Ectodermal cell (in vitro differentiated cells): Measurements from ENCODE around the gene PLA2G12B.

Experiments
- H3K27ac ChIP-seq: 2 replicates; pipeline ENCODE4 v1.7.0; 2013; ENCODE audit warnings: mild to moderate bottlenecking, low read depth, low read length; ENCODE audit not compliant: insufficient read depth, poor library complexity, severe bottlenecking
- H3K27me3 ChIP-seq: 2 replicates; pipeline ENCODE4 v1.7.0; 2013; ENCODE audit warnings: mild to moderate bottlenecking, low read length; ENCODE audit not compliant: insufficient read depth, control insufficient read depth, poor library complexity, severe bottlenecking
- H3K36me3 ChIP-seq: one replicate; pipeline ENCODE4 v1.7.0; 2013; ENCODE audit warnings: low read length; ENCODE audit not compliant: control insufficient read depth, insufficient read depth
- H3K4me1 ChIP-seq: one replicate; pipeline ENCODE4 v1.7.0; 2013; ENCODE audit warnings: low read length; ENCODE audit not compliant: control insufficient read depth, insufficient read depth
- H3K4me3 ChIP-seq: 2 replicates; pipeline ENCODE4 v1.7.0; 2013; ENCODE audit warnings: low read depth, low read length, control low read depth; ENCODE audit not compliant: insufficient read depth
- H3K9me3 ChIP-seq: 2 replicates; pipeline ENCODE4 v1.7.0; 2013; ENCODE audit warnings: mild to moderate bottlenecking, low read length, moderate library complexity; ENCODE audit not compliant: control insufficient read depth
- WGBS, 2 experiments: methylation state at CpG; one replicate each; pipeline ENCODE4 v1.1.7; 2013; ENCODE audit warnings: missing lambda C conversion rate in 2 of 2; 5-methylcytosine and 5-hydroxymethylcytosine counted together

PLA2G12B gene

GRCh38 chr10:72979709-72980108 lies 25.1 kb upstream of the PLA2G12B start:
- Histone ChIP-seq H3K36me3 (no peaks in the 10 kb centered on the region), H3K4me3 (no peak overlapping the region), H3K27me3 (no peaks in the 10 kb centered on the region), H3K27ac (no peak overlapping the region), H3K4me1 (no peaks in the 10 kb centered on the region), H3K9me3 (peaks cover 3% of the 10 kb centered on the region)

- Histone ChIP-seq H3K4me3 (no peak overlapping the region), H3K27ac (no peak overlapping the region), H3K4me1 (no peaks in the 10 kb centered on the region), H3K27me3 (no peaks in the 10 kb centered on the region), H3K9me3 (peaks cover 3% of the 10 kb centered on the region), H3K36me3 (no peaks in the 10 kb centered on the region)
- WGBS, 2 experiments, result 79 to 94% methylated on average over 1 of the region's 1 CpG
These were observed 22.3 kb upstream of the PLA2G12B start for GRCh38 chr10:72976886-72977285.

GRCh38 chr10:72956001-72956400 lies 1.4 kb upstream of the PLA2G12B start:
- no peak overlapping the region for H3K27ac ChIP-seq

DNA sequence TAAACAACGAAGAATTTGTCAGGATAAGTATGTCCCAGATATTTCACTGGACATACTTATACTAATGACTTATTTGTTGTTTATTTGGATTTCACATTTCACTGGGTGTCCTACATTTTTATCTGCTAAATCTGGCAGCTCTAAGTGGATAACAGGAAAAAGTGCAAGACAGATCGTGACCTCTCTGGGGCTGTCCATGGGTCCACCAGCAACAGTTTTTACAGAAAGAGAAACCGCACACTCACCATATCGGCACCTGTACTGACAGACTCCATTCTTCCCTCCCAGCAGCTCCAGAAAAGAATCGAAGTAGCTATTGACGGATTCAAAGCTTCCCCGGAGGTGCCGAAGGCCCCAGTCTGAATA lies 393 bp downstream of the PLA2G12B start:
- Histone ChIP-seq H3K4me3 (no peak overlapping the region), H3K27me3 (no peaks in the 10 kb centered on the region), H3K36me3 (no peaks in the 10 kb centered on the region), H3K9me3 (no peaks in the 10 kb centered on the region), H3K4me1 (peaks cover 24% of the 10 kb centered on the region), H3K27ac (no peak overlapping the region)
- 62 to 70% methylated on average over 8 of the region's 8 CpGs for WGBS, 2 experiments

More at GRCh38 chr10:72956001-72956400, 1.4 kb upstream of the PLA2G12B start:
- H3K9me3 ChIP-seq, result no peaks in the 10 kb centered on the region
- no peaks in the 10 kb centered on the region for H3K27me3 ChIP-seq
- peaks cover 24% of the 10 kb centered on the region for H3K4me1 ChIP-seq
- no peak overlapping the region for H3K4me3 ChIP-seq
- no peaks in the 10 kb centered on the region for H3K36me3 ChIP-seq

DNA sequence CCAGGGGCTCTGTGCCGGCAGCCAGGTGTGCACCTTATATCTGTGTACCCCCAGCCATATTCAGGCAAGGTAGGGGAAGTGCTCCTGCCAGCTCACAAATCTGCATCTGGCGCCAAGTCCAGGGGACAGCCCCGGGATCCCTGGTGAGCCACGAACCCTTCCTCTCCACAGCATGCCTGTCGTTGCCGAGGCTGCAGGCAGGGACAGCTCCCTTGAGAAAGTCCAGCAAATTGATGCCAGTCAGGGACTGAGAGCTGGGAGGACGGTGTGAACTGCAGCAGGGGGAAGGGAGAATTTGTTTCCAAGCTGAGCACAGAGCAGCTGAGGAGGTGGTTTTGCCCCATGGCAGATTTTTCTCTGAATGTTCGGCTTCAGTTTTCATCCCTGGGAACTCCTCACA lies 919 bp downstream of the PLA2G12B start:
- Histone ChIP-seq H3K4me3 (no peak overlapping the region), H3K9me3 (no peaks in the 10 kb centered on the region), H3K36me3 (no peaks in the 10 kb centered on the region), H3K27ac (no peak overlapping the region), H3K4me1 (peaks cover 24% of the 10 kb centered on the region), H3K27me3 (no peaks in the 10 kb centered on the region)
- 33 to 38% methylated on average over 8 of the region's 8 CpGs for WGBS, 2 experiments

DNA sequence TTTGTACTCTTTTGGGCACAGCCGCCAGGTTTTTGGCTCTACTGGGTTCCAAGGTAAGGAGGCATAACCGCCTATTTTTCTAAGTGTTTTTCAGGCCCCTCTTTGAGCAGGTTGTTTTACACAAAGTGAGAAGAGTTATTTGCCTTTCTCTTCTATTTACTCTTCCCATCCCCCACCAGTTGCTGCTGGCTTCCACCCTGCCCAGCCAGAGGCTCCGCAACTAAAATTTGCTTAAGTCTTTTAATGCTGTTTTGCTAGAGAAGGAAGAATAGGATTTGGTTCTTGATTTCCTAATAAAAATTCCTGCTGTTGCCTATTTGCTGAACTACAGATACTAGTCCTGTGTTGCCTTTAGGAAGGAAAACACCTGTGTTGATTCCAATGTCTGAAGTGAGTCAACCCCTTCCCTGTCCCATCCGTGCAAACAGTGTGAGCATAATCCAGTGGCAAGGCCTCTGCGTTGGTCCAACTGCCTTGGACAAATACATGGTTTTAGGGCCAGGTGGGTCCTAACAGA lies 1.9 kb downstream of the PLA2G12B start:
- H3K36me3 ChIP-seq, result no peaks in the 10 kb centered on the region
- H3K4me3 ChIP-seq, result no peak overlapping the region
- H3K4me1 ChIP-seq, result peaks cover 24% of the 10 kb centered on the region
- no peaks in the 10 kb centered on the region for H3K9me3 ChIP-seq
- 65 to 66% methylated on average over 5 of the region's 5 CpGs for WGBS, 2 experiments
- H3K27me3 ChIP-seq, result no peaks in the 10 kb centered on the region
- no peak overlapping the region for H3K27ac ChIP-seq

GRCh38 chr10:72952189-72952588 lies 2.4 kb downstream of the PLA2G12B start:
- H3K4me1 ChIP-seq, result peaks cover 24% of the 10 kb centered on the region
- no peaks in the 10 kb centered on the region for H3K36me3 ChIP-seq
- 88 to 89% methylated on average over 6 of the region's 6 CpGs for WGBS, 2 experiments
- no peaks in the 10 kb centered on the region for H3K27me3 ChIP-seq
- no peak overlapping the region for H3K4me3 ChIP-seq
- no peaks in the 10 kb centered on the region for H3K9me3 ChIP-seq
- H3K27ac ChIP-seq, result no peak overlapping the region

- Histone ChIP-seq H3K4me3 (no peak overlapping the region), H3K9me3 (no peaks in the 10 kb centered on the region), H3K27ac (no peak overlapping the region), H3K36me3 (no peaks in the 10 kb centered on the region), H3K27me3 (no peaks in the 10 kb centered on the region), H3K4me1 (peaks cover 24% of the 10 kb centered on the region)
- WGBS, 2 experiments, result 97% methylated on average over 3 of the region's 3 CpGs
These were observed 2.8 kb downstream of the PLA2G12B start for GRCh38 chr10:72951760-72952159.

DNA sequence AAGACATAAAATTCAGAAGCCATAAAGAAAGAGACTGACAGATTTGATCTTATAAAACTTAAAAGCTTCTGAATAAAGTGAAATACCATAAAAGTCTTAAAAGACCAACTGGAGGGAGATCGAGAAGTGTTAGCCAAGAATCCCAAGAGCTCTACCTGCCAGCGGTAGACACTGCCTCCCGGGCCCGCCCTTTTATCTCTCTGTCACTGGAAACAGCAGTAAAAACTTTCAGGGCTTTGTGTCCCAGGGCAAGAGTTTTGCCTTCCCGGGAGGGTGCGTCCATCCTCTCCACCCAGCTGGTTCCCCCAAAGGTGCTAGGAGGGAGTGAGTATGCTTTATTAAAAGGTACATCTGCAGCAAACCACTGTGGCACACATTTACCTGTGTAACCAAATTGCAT lies 5.8 kb downstream of the PLA2G12B start:
- Histone ChIP-seq H3K9me3 (no peaks in the 10 kb centered on the region), H3K27me3 (no peaks in the 10 kb centered on the region), H3K4me3 (no peak overlapping the region), H3K36me3 (no peaks in the 10 kb centered on the region), H3K27ac (no peak overlapping the region), H3K4me1 (peaks cover 10% of the 10 kb centered on the region)
- 57 to 67% methylated on average over 6 of the region's 6 CpGs for WGBS, 2 experiments

DNA sequence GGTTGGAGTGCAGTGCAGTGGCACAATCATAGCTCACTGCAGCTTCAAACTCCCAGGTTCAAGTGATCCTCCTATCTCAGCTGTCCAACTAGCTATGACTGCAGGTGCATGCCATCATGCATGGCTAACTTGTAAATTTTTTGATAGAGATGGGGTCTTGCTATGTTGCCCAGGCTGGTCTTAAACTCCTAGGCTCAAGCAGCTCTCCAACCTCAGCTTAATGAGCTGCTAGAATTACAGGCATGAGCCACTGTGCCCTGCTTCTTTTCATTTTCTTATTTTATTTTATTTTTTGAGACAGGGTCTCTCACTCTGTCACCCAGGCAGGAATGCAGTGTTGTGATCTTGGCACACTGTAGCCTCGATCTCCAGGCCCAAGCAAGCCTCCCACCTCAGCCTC lies 7.6 kb downstream of the PLA2G12B start:
- no peaks in the 10 kb centered on the region for H3K36me3 ChIP-seq
- H3K4me3 ChIP-seq, result no peak overlapping the region
- no peaks in the 10 kb centered on the region for H3K27me3 ChIP-seq
- no peak overlapping the region for H3K27ac ChIP-seq
- H3K4me1 ChIP-seq, result no peaks in the 10 kb centered on the region
- 86 to 95% methylated on average over 1 of the region's 1 CpG for WGBS, 2 experiments
- no peaks in the 10 kb centered on the region for H3K9me3 ChIP-seq
